Caco-2 (cell line): ENCODE measurements around the gene VPS26A. TPM values are rescaled to one million over a fixed set of nuclear protein-coding genes. Genes with fewer than 3 reads are reported as not detected.
A peak's percentile ranks its signal among the peaks of the same experiment; 100 is the strongest.

Source experiments
- BruUV-seq: library from RNA; stranded (reverse); fragments of 400-500 nt; replicated peaks from 2 replicates; lab custom pipeline; 2021; lab: Mats Ljungman, UMichigan
- CTCF ChIA-PET: fragments of 300-600 bp; sonication (Branson Sonifier 250); formaldehyde crosslinking; loops from one replicate; lab custom pipeline; 2022; ENCODE audit warnings: antibody characterized with exemption; lab: Charles Lee
- POLR2A ChIA-PET: fragments of 300-600 bp; sonication (Branson Sonifier 250); formaldehyde crosslinking; loops from one replicate; lab custom pipeline; 2022; ENCODE audit warnings: antibody characterized with exemption; lab: Charles Lee
- DNase-seq, 2 experiments: peaks; one replicate each; pipeline versions ENCODE4 v3.0.0 to v3.0.0-alpha.2; 2020 to 2022
- H3K27me3 ChIP-seq: replicated peaks from 2 replicates; pipeline ENCODE4 v1.6.0; 2011; ENCODE audit warnings: low read length; ENCODE audit not compliant: control insufficient read depth, insufficient read depth
- H3K36me3 ChIP-seq: 2 replicates; pipeline ENCODE4 v1.5.1; 2011; ENCODE audit warnings: low read length; ENCODE audit not compliant: control insufficient read depth, insufficient read depth
- H3K4me1 ChIP-seq: fragments of 250-450 bp; sonication (Bioruptor Pico); 2 replicates; pipeline ENCODE4 v1.5.1; 2020; ENCODE audit warnings: mild to moderate bottlenecking
- H3K4me3 ChIP-seq: 2 replicates; pipeline ENCODE4 v1.5.1; 2011; ENCODE audit warnings: low read depth, mild to moderate bottlenecking, control low read depth, low read length
- H3K9me3 ChIP-seq: fragments of 250-450 bp; sonication (Bioruptor Pico); 2 replicates; pipeline ENCODE4 v1.5.1; 2020; ENCODE audit warnings: mild to moderate bottlenecking, moderate library complexity
- H3K27ac Mint-ChIP-seq: one replicate; pipeline ENCODE4 v1.8.0; 2022; ENCODE audit warnings: mixed read lengths; ENCODE audit not compliant: unreplicated experiment
- H3K27me3 Mint-ChIP-seq: one replicate; pipeline ENCODE4 v1.8.0; 2022; ENCODE audit warnings: mixed read lengths; ENCODE audit not compliant: insufficient read depth, unreplicated experiment
- H3K36me3 Mint-ChIP-seq: one replicate; pipeline ENCODE4 v1.8.0; 2022; ENCODE audit warnings: mild to moderate bottlenecking, mixed read lengths; ENCODE audit not compliant: insufficient read depth, unreplicated experiment
- H3K4me1 Mint-ChIP-seq: one replicate; pipeline ENCODE4 v1.8.0; 2022; ENCODE audit warnings: low read depth, mixed read lengths; ENCODE audit not compliant: unreplicated experiment
- H3K4me3 Mint-ChIP-seq: one replicate; pipeline ENCODE4 v1.8.0; 2022; ENCODE audit warnings: mild to moderate bottlenecking, moderate library complexity, mixed read lengths; ENCODE audit not compliant: unreplicated experiment
- H3K9me3 Mint-ChIP-seq: one replicate; pipeline ENCODE4 v1.8.0; 2022; ENCODE audit warnings: mixed read lengths; ENCODE audit not compliant: unreplicated experiment
- intact Hi-C: fragments of 100-400 bp; cut with micrococcal nuclease; formaldehyde crosslinking; loops from one replicate; pipeline ENCODE4 v1.10.0; 2022; ENCODE audit not compliant: unreplicated experiment
- total RNA-seq: library from RNA; stranded (reverse); gene quantifications from 2 replicates; pipeline ENCODE4 v1.2.3, GENCODE V29; 2022
- TF ChIP-seq, protein P1 (sequence below), 2 experiments: fragments of 200-600 bp in 1 of 2; IDR thresholded peaks; 1 replicate in 1 of 2; 2 replicates in 1 of 2; pipeline versions ENCODE4 v1.5.1 to v1.8.0; 2011 to 2022; ENCODE audit warnings: antibody characterized with exemption in 1 of 2, control low read depth in 1 of 2, inconsistent platforms in 1 of 2, low read depth in 1 of 2, low read length in 1 of 2, mild to moderate bottlenecking in 1 of 2, moderate library complexity in 1 of 2; ENCODE audit not compliant: insufficient read depth in 1 of 2, severe bottlenecking in 1 of 2, unreplicated experiment in 1 of 2

The VPS26A gene
- total RNA-seq, 1 experiment from 2014 or later = 143 TPM

- Histone ChIP-seq H3K4me3 (no peak overlapping the region), H3K9me3 (no peaks in the 10 kb centered on the region), H3K27me3 (no peaks in the 10 kb centered on the region), H3K4me1 (no peaks in the 10 kb centered on the region), H3K36me3 (no peaks in the 10 kb centered on the region)
- ChIA-PET CTCF (no interaction called here), POLR2A (no interaction called here)
- peaks cover 7% of the 10 kb centered on the region for H3K4me1 Mint-ChIP-seq
- peak in 1 of 2 experiments; percentile 9 for DNase-seq
- peaks cover 22% of the 10 kb centered on the region for H3K27me3 Mint-ChIP-seq
- no peaks in the 10 kb centered on the region for H3K9me3 Mint-ChIP-seq
- TF ChIP-seq, protein P1, sequence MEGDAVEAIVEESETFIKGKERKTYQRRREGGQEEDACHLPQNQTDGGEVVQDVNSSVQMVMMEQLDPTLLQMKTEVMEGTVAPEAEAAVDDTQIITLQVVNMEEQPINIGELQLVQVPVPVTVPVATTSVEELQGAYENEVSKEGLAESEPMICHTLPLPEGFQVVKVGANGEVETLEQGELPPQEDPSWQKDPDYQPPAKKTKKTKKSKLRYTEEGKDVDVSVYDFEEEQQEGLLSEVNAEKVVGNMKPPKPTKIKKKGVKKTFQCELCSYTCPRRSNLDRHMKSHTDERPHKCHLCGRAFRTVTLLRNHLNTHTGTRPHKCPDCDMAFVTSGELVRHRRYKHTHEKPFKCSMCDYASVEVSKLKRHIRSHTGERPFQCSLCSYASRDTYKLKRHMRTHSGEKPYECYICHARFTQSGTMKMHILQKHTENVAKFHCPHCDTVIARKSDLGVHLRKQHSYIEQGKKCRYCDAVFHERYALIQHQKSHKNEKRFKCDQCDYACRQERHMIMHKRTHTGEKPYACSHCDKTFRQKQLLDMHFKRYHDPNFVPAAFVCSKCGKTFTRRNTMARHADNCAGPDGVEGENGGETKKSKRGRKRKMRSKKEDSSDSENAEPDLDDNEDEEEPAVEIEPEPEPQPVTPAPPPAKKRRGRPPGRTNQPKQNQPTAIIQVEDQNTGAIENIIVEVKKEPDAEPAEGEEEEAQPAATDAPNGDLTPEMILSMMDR (IDR thresholded peaks at IDR 0.05; ENCODE audit: insufficient read depth in 1 of 2, low read depth in 1 of 2, low read length in 1 of 2, severe bottlenecking in 1 of 2, unreplicated experiment in 1 of 2) = no peak
- no peaks in the 10 kb centered on the region for H3K36me3 Mint-ChIP-seq
- no TSS peak for BruUV-seq
- no peak overlapping the region for H3K27ac Mint-ChIP-seq
- no peak overlapping the region for H3K4me3 Mint-ChIP-seq
- intact Hi-C loops = no loop called here
These were observed 26.2 kb upstream of the VPS26A start for GRCh38 chr10:69097729-69098128.

GRCh38 chr10:69100136-69100872, 23.7 kb upstream of the VPS26A start:
- intact Hi-C loops = no loop called here
- TF ChIP-seq, protein P1 (IDR thresholded peaks at IDR 0.05; ENCODE audit: insufficient read depth in 1 of 2, low read depth in 1 of 2, low read length in 1 of 2, severe bottlenecking in 1 of 2, unreplicated experiment in 1 of 2) = no peak
- H3K36me3 ChIP-seq = no peaks in the 10 kb centered on the region
- Mint-ChIP-seq H3K27ac (no peak overlapping the region), H3K9me3 (no peaks in the 10 kb centered on the region), H3K27me3 (peaks cover 23% of the 10 kb centered on the region), H3K36me3 (no peaks in the 10 kb centered on the region), H3K4me3 (no peak overlapping the region), H3K4me1 (no peaks in the 10 kb centered on the region)
- no TSS peak for BruUV-seq
- H3K4me3 ChIP-seq = no peak overlapping the region
- no peaks in the 10 kb centered on the region for H3K27me3 ChIP-seq
- CTCF ChIA-PET = interaction anchor here (0.7 kb wide), 1 partner anchor 82 kb away, joined by 3 read pairs; no protein-coding TSS in a partner anchor
- POLR2A ChIA-PET = no interaction called here
- DNase-seq = peak in 1 of 2 experiments; percentile 36
- no peaks in the 10 kb centered on the region for H3K4me1 ChIP-seq
- H3K9me3 ChIP-seq = no peaks in the 10 kb centered on the region

- TF ChIP-seq, protein P1 (IDR thresholded peaks at IDR 0.05; ENCODE audit: insufficient read depth in 1 of 2, low read depth in 1 of 2, low read length in 1 of 2, severe bottlenecking in 1 of 2, unreplicated experiment in 1 of 2) = no peak
- H3K36me3 ChIP-seq = no peaks in the 10 kb centered on the region
- no peaks in the 10 kb centered on the region for H3K4me1 ChIP-seq
- H3K27me3 ChIP-seq = no peaks in the 10 kb centered on the region
- ChIA-PET POLR2A (no interaction called here), CTCF (no interaction called here)
- no peaks in the 10 kb centered on the region for H3K9me3 Mint-ChIP-seq
- BruUV-seq = no TSS peak
- H3K4me3 ChIP-seq = no peak overlapping the region
- H3K27me3 Mint-ChIP-seq = peaks cover 23% of the 10 kb centered on the region
- peak in 1 of 2 experiments; percentile 22 for DNase-seq
- H3K4me1 Mint-ChIP-seq = no peaks in the 10 kb centered on the region
- no peak overlapping the region for H3K27ac Mint-ChIP-seq
- no peak overlapping the region for H3K4me3 Mint-ChIP-seq
- no peaks in the 10 kb centered on the region for H3K9me3 ChIP-seq
- H3K36me3 Mint-ChIP-seq = no peaks in the 10 kb centered on the region
- intact Hi-C loops = no loop called here
These were observed 22.4 kb upstream of the VPS26A start for GRCh38 chr10:69101451-69102095.
